Body of pancreas (tissue), 4 donors: ENCODE data around the gene GNPTG. TPM values are rescaled to one million over a fixed set of nuclear protein-coding genes. Genes with fewer than 3 reads are reported as not detected.

Experiments
- ATAC-seq: fragments of 150-250 bp; one replicate; pipeline ENCODE4 v1.9.1; 2016
- DNase-seq, 4 donors: peaks; one replicate each; pipeline ENCODE4 v3.0.0-alpha.2; 2019
- H3K27ac ChIP-seq, 4 donors: fragments of 200-600 bp; sonication (generic); 1 replicate in 3 of 4; 2 replicates in 1 of 4; pipeline versions ENCODE4 v1.5.1 to v1.6.1; 2016 to 2019; ENCODE audit warnings: mild to moderate bottlenecking in 1 of 4, mixed read lengths in 1 of 4, moderate library complexity in 1 of 4
- H3K27me3 ChIP-seq, 2 donors: fragments of 200-600 bp; sonication (generic); one replicate each; pipeline ENCODE4 v1.6.0; 2016; ENCODE audit warnings: mild to moderate bottlenecking in 1 of 2
- H3K36me3 ChIP-seq, 2 donors: fragments of 200-600 bp; sonication (generic); replicated peaks in 1 of 2; 2 replicates each; pipeline ENCODE4 v1.5.1; 2016; ENCODE audit warnings: low read depth in 2 of 2; ENCODE audit not compliant: insufficient read depth in 1 of 2
- H3K4me1 ChIP-seq: fragments of 200-600 bp; sonication (generic); one replicate; pipeline ENCODE4 v1.6.0; 2016
- H3K4me3 ChIP-seq, 2 donors: fragments of 200-600 bp; sonication (generic); 1 replicate in 1 of 2; 2 replicates in 1 of 2; pipeline ENCODE4 v1.5.1; 2016 to 2019
- H3K9me3 ChIP-seq, 3 donors: fragments of 200-600 bp; sonication (generic); 1 replicate in 2 of 3; 2 replicates in 1 of 3; pipeline ENCODE4 v1.5.1; 2016
- POLR2A ChIP-seq, 3 donors: fragments of 450-650 bp; IDR thresholded peaks; one replicate each; pipeline ENCODE4 v1.6.1; 2016; ENCODE audit warnings: antibody characterized with exemption in 3 of 3, mild to moderate bottlenecking in 2 of 3
- WGBS, 2 donors: methylation state at CpG; one replicate each; pipeline ENCODE4 v1.1.5; 2017; 5-methylcytosine and 5-hydroxymethylcytosine counted together
- intact Hi-C: fragments of 100-400 bp; cut with DNase I; formaldehyde crosslinking; loops from one replicate; pipeline ENCODE4 v1.15.1; 2023
- total RNA-seq, 2 donors: library from RNA; depleted of rRNA; stranded (reverse); fragments of >200 nt; gene quantifications; one replicate each; pipeline ENCODE4 v1.1.0, GENCODE V29; 2016
- TF ChIP-seq, protein P1 (sequence below), 7 experiments: fragments of 450-650 bp in 4 of 7; fragments of 200-600 bp in 3 of 7; sonication (generic) in 3 of 7; IDR thresholded peaks; one replicate each; pipeline ENCODE4 v1.5.1; 2016 to 2019; ENCODE audit warnings: antibody characterized with exemption in 7 of 7

The GNPTG gene
- total RNA-seq, 2 donors from 2014 or later, result 38.1 to 98.2 TPM

- WGBS, 2 donors, result 75 to 84% methylated on average over 5 to 9 of the region's 21 CpGs
- H3K4me1 ChIP-seq, result no peaks in the 10 kb centered on the region
- DNase-seq (no peak), ATAC-seq (no peak)
- TF ChIP-seq POLR2A (IDR thresholded peaks at IDR 0.05), result no peak
- TF ChIP-seq, protein P1, sequence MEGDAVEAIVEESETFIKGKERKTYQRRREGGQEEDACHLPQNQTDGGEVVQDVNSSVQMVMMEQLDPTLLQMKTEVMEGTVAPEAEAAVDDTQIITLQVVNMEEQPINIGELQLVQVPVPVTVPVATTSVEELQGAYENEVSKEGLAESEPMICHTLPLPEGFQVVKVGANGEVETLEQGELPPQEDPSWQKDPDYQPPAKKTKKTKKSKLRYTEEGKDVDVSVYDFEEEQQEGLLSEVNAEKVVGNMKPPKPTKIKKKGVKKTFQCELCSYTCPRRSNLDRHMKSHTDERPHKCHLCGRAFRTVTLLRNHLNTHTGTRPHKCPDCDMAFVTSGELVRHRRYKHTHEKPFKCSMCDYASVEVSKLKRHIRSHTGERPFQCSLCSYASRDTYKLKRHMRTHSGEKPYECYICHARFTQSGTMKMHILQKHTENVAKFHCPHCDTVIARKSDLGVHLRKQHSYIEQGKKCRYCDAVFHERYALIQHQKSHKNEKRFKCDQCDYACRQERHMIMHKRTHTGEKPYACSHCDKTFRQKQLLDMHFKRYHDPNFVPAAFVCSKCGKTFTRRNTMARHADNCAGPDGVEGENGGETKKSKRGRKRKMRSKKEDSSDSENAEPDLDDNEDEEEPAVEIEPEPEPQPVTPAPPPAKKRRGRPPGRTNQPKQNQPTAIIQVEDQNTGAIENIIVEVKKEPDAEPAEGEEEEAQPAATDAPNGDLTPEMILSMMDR (IDR thresholded peaks at IDR 0.05), result no peak
- no peaks in the 10 kb centered on the region for H3K27me3 ChIP-seq
- H3K4me3 ChIP-seq, result no peak overlapping the region
- no peak overlapping the region for H3K27ac ChIP-seq
- intact Hi-C loops, result no loop called here
- no peaks in the 10 kb centered on the region for H3K9me3 ChIP-seq
- H3K36me3 ChIP-seq, result no peaks in the 10 kb centered on the region
These were observed 20.7 kb downstream of the GNPTG start for GRCh38 chr16:1372292-1372950.

GRCh38 chr16:1374418-1375297, 22.9 kb downstream of the GNPTG start:
- 92% methylated on average over 46 of the region's 46 CpGs; no CpG with 5 or more reads in 1 of the 2 donors for WGBS, 2 donors
- intact Hi-C loops, result no loop called here
- no peak for TF ChIP-seq POLR2A (IDR thresholded peaks at IDR 0.05)
- TF ChIP-seq, protein P1 (IDR thresholded peaks at IDR 0.05), result no peak
- ATAC-seq (no peak), DNase-seq (no peak)
- H3K27ac ChIP-seq, result no peak overlapping the region
- H3K4me1 ChIP-seq, result peaks cover 12% of the 10 kb centered on the region
- no peaks in the 10 kb centered on the region for H3K9me3 ChIP-seq
- no peaks in the 10 kb centered on the region for H3K36me3 ChIP-seq
- no peaks in the 10 kb centered on the region for H3K27me3 ChIP-seq
- H3K4me3 ChIP-seq, result no peak overlapping the region

- intact Hi-C loops, result no loop called here
- DNase-seq, result no peak
These were observed 23.5 kb downstream of the GNPTG start for GRCh38 chr16:1375298-1375640.

DNA sequence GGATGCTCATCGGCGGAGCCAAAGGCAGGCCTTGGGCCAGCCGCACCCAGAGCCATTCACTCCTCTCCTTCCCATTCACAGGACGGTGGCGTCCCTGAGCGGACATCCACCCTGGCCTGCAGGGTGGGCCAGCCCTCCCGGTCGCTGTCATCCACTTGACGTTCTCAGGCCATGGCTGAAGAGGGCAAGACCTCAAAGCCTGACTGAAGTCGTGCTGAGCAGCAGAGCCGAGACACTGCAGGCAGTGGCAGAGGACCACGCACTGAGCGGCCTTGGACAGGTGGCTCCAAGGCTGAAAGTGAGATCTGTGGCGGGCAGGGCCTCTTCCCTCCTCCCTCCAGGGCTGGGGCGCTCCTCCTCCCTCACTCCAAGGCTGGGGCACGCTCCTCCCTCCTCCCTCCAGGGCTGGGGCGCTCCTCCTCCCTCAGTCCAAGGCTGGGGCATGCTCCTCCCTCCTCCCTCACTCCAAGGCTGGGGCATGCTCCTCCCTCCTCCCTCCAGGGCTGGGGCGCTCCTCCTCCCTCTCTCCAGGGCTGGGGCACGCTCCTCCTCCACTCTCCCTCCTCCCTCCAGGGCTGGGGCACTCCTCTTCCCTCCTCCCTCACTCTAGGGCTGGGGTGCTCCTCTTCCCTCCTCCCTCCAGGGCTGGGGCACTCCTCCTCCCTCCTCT, 24.1 kb downstream of the GNPTG start:
- H3K4me1 ChIP-seq, result peaks cover 18% of the 10 kb centered on the region
- ATAC-seq (no peak), DNase-seq (no peak)
- no peak for TF ChIP-seq POLR2A (IDR thresholded peaks at IDR 0.05)
- TF ChIP-seq, protein P1 (IDR thresholded peaks at IDR 0.05), result no peak
- no peak overlapping the region for H3K4me3 ChIP-seq
- H3K27me3 ChIP-seq, result no peaks in the 10 kb centered on the region
- no peaks in the 10 kb centered on the region for H3K9me3 ChIP-seq
- WGBS, 2 donors, result 89 to 90% methylated on average over 5 to 15 of the region's 19 CpGs
- no peak overlapping the region for H3K27ac ChIP-seq
- intact Hi-C loops, result no loop called here
- H3K36me3 ChIP-seq, result peaks cover 0 to 1% of the 10 kb centered on the region in 2 donors

More at GRCh38 chr16:1375298-1375640, 23.5 kb downstream of the GNPTG start:
- Histone ChIP-seq H3K9me3 (no peaks in the 10 kb centered on the region), H3K27me3 (no peaks in the 10 kb centered on the region), H3K27ac (no peak overlapping the region), H3K4me1 (peaks cover 18% of the 10 kb centered on the region), H3K36me3 (no peaks in the 10 kb centered on the region), H3K4me3 (no peak overlapping the region)
- no peak for TF ChIP-seq POLR2A (IDR thresholded peaks at IDR 0.05)
- TF ChIP-seq, protein P1 (IDR thresholded peaks at IDR 0.05), result no peak
- 91 to 92% methylated on average over 14 to 24 of the region's 24 CpGs for WGBS, 2 donors
- no peak for ATAC-seq
